Endodermal cell (in vitro differentiated cells): Measurements from ENCODE around the gene ZCCHC17. TPM values are rescaled to one million over a fixed set of nuclear protein-coding genes. Genes with fewer than 3 reads are reported as not detected.

Experiments
- DNase-seq: peaks from one replicate; pipeline ENCODE4 v3.0.0-alpha.2; 2017
- H3K27ac ChIP-seq: 2 replicates; pipeline ENCODE4 v1.5.1; 2013; ENCODE audit warnings: mild to moderate bottlenecking, low read depth, low read length, moderate library complexity
- H3K27me3 ChIP-seq: 2 replicates; pipeline ENCODE4 v1.6.1; 2013; ENCODE audit warnings: mild to moderate bottlenecking, low read length, moderate library complexity; ENCODE audit not compliant: insufficient read depth, control insufficient read depth, poor library complexity, severe bottlenecking
- H3K36me3 ChIP-seq: 2 replicates; pipeline ENCODE4 v1.7.0; 2013; ENCODE audit warnings: mild to moderate bottlenecking, low read length, moderate library complexity; ENCODE audit not compliant: control insufficient read depth, insufficient read depth
- H3K4me1 ChIP-seq: one replicate; pipeline ENCODE4 v1.7.0; 2013; ENCODE audit warnings: low read length; ENCODE audit not compliant: control insufficient read depth, insufficient read depth
- H3K4me3 ChIP-seq: 2 replicates; pipeline ENCODE4 v1.5.1; 2013; ENCODE audit warnings: mild to moderate bottlenecking, low read length, moderate library complexity
- H3K9ac ChIP-seq: 2 replicates; pipeline ENCODE4 v1.6.1; 2013; ENCODE audit warnings: mild to moderate bottlenecking, low read length, moderate library complexity; ENCODE audit not compliant: poor library complexity, severe bottlenecking; ENCODE audit errors: extremely low read depth
- H3K9me3 ChIP-seq: 2 replicates; pipeline ENCODE4 v1.6.1; 2013; ENCODE audit warnings: mild to moderate bottlenecking, low read length, moderate library complexity; ENCODE audit not compliant: control insufficient read depth
- H3K27ac Mint-ChIP-seq: 2 replicates; pipeline ENCODE4 v1.8.0; 2020; ENCODE audit warnings: mixed read lengths
- H3K27me3 Mint-ChIP-seq: 2 replicates; pipeline ENCODE4 v1.8.0; 2021; ENCODE audit warnings: mild to moderate bottlenecking, mixed read lengths; ENCODE audit not compliant: insufficient read depth
- H3K36me3 Mint-ChIP-seq: 2 replicates; pipeline ENCODE4 v1.8.0; 2020; ENCODE audit warnings: low read depth, mixed read lengths
- H3K4me1 Mint-ChIP-seq: 2 replicates; pipeline ENCODE4 v1.8.0; 2020; ENCODE audit warnings: mixed read lengths
- H3K4me3 Mint-ChIP-seq: 2 replicates; pipeline ENCODE4 v1.8.0; 2020; ENCODE audit warnings: mild to moderate bottlenecking, moderate library complexity, mixed read lengths
- H3K9me3 Mint-ChIP-seq: 2 replicates; pipeline ENCODE4 v1.8.0; 2020; ENCODE audit warnings: mild to moderate bottlenecking, mixed read lengths
- WGBS, 2 experiments: methylation state at CpG; one replicate each; pipeline versions ENCODE4 v1.1.5 to v1.1.7; 2013; ENCODE audit warnings: missing lambda C conversion rate in 2 of 2, mixed read lengths in 1 of 2; ENCODE audit not compliant: insufficient coverage in 1 of 2, insufficient read length in 1 of 2; 5-methylcytosine and 5-hydroxymethylcytosine counted together
- total RNA-seq, 2 donors: library from RNA; stranded (reverse); fragmentation: NEBNext Ultra II Directional in 1 of 2; extraction: Animal tissue kit (Norgen Biotek cat#: 25700) in 1 of 2; gene quantifications; 2 replicates in 1 of 2; 3 replicates in 1 of 2; pipeline ENCODE4 v1.2.1, GENCODE V29; 2021
- TF ChIP-seq, protein P1 (sequence below): fragments of 200-600 bp; sonication (generic); conservative IDR thresholded peaks from 2 replicates; pipeline ENCODE4 v1.5.0; 2021; ENCODE audit warnings: antibody characterized with exemption, mild to moderate bottlenecking

Gene ZCCHC17
- total RNA-seq, 2 donors from 2014 or later = 47.6 to 53.8 TPM

DNA sequence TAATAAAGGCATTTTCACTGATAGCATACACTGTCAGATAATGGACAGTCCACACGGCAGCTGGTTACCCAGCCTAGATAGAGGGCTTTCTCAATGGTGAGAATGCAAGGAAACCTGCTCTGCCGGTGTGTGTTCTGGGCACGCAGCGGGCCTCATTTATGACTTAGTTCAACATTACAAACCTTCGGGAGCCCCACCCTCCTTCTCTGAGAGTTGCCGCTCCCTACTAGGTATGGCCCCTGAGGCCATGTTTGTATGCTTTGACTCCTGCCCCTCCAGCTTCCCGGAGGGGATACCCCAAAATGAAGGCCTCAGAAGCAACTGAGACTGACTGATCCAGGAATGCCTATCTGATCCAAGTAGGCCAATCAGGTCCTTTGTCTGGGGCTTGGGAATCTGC is 93.2 kb downstream of the ZCCHC17 start:
- Mint-ChIP-seq H3K4me1 (peaks cover 4% of the 10 kb centered on the region), H3K27ac (peak overlapping the region; percentile 26), H3K36me3 (no peaks in the 10 kb centered on the region), H3K27me3 (peaks cover 8% of the 10 kb centered on the region), H3K9me3 (no peaks in the 10 kb centered on the region), H3K4me3 (no peak overlapping the region)
- WGBS, 2 experiments = 91 to 93% methylated on average over 6 to 7 of the region's 7 CpGs
- H3K27ac ChIP-seq = no peak overlapping the region
- no peak overlapping the region for H3K9ac ChIP-seq
- no peak for DNase-seq
- H3K27me3 ChIP-seq = no peaks in the 10 kb centered on the region
- H3K9me3 ChIP-seq = no peaks in the 10 kb centered on the region
- H3K36me3 ChIP-seq = no peaks in the 10 kb centered on the region
- TF ChIP-seq, protein P1, sequence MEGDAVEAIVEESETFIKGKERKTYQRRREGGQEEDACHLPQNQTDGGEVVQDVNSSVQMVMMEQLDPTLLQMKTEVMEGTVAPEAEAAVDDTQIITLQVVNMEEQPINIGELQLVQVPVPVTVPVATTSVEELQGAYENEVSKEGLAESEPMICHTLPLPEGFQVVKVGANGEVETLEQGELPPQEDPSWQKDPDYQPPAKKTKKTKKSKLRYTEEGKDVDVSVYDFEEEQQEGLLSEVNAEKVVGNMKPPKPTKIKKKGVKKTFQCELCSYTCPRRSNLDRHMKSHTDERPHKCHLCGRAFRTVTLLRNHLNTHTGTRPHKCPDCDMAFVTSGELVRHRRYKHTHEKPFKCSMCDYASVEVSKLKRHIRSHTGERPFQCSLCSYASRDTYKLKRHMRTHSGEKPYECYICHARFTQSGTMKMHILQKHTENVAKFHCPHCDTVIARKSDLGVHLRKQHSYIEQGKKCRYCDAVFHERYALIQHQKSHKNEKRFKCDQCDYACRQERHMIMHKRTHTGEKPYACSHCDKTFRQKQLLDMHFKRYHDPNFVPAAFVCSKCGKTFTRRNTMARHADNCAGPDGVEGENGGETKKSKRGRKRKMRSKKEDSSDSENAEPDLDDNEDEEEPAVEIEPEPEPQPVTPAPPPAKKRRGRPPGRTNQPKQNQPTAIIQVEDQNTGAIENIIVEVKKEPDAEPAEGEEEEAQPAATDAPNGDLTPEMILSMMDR = no peak
- no peak overlapping the region for H3K4me3 ChIP-seq
- H3K4me1 ChIP-seq = no peaks in the 10 kb centered on the region

DNA sequence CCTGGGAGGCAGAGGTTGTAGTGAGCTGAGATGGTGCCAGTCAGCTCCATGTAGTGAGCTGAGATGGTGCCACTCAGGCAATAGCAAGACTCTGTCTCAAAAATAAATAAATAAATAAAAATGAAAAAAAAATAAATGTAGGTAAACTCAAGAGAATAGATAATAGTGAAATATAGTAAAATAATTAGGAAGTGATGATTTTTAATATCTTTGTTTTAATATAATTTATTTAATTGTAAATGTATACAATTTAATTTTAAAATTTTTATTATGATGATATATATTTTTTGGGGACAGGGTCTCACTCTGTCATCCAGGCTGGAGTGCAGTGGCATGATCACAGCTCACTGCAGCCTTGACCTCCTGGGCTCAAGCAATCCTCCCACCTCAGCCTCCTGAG is 96.6 kb downstream of the ZCCHC17 start:
- Mint-ChIP-seq H3K27me3 (peaks cover 10% of the 10 kb centered on the region), H3K36me3 (no peaks in the 10 kb centered on the region), H3K4me1 (peaks cover 4% of the 10 kb centered on the region), H3K9me3 (no peaks in the 10 kb centered on the region), H3K4me3 (no peak overlapping the region), H3K27ac (no peak overlapping the region)
- H3K27ac ChIP-seq = no peak overlapping the region
- no peak overlapping the region for H3K9ac ChIP-seq
- H3K27me3 ChIP-seq = no peaks in the 10 kb centered on the region
- H3K4me3 ChIP-seq = no peak overlapping the region
- H3K9me3 ChIP-seq = no peaks in the 10 kb centered on the region
- TF ChIP-seq, protein P1 = no peak
- DNase-seq = no peak
- H3K4me1 ChIP-seq = no peaks in the 10 kb centered on the region
- no peaks in the 10 kb centered on the region for H3K36me3 ChIP-seq

DNA sequence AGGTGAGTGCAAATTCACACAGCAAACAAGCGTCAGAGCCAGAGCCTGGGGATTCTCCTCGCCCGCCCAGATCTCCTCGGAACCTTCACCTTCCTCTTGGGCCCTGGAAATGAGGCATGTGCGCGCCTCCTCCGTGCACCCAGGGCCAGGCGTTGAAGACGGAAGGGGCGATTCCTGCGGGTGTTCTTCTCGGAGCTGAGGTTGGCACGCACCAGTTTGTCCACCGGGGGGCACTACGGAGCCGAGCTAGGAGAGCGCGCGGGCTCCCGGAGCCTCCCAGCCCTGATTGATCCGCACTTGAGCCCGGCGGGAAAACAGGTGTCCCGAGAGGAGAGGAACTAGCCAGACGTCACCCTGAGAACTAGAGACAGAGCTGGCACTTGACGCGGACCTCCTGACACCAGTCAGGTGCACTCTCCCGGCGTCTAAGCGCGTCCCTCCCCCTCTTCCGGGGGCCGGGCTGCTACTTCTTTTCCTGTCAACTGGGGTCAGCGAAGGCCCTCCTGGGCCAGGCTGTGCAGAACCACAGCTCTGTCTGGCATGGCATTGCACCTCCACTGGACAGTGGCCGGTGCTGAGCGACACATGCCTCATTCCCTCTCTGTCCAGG is 97.9 kb downstream of the ZCCHC17 start:
- Mint-ChIP-seq H3K4me3 (peak overlapping the region; percentile 53), H3K36me3 (no peaks in the 10 kb centered on the region), H3K27me3 (peaks cover 10% of the 10 kb centered on the region), H3K4me1 (peaks cover 4% of the 10 kb centered on the region), H3K27ac (no peak overlapping the region), H3K9me3 (no peaks in the 10 kb centered on the region)
- H3K36me3 ChIP-seq = no peaks in the 10 kb centered on the region
- H3K4me1 ChIP-seq = no peaks in the 10 kb centered on the region
- no peaks in the 10 kb centered on the region for H3K27me3 ChIP-seq
- 7% methylated on average over 30 to 36 of the region's 36 CpGs for WGBS, 2 experiments
- H3K9me3 ChIP-seq = no peaks in the 10 kb centered on the region
- H3K9ac ChIP-seq = no peak overlapping the region
- TF ChIP-seq, protein P1 = peak; percentile 96
- DNase-seq = peak; percentile 99
- peak overlapping the region; percentile 74 for H3K4me3 ChIP-seq
- no peak overlapping the region for H3K27ac ChIP-seq
